Measurements from ENCODE around the gene LIG3. TPM values are rescaled to one million over a fixed set of nuclear protein-coding genes. Genes with fewer than 3 reads are reported as not detected.

The LIG3 gene
- total and polyA plus RNA-seq, 2 of the 4 experiments (the other 2 are of a cell fraction) = 36.4 to 41.9 TPM

GRCh38 chr17:35052241-35052610 is 71.9 kb downstream of the LIG3 start:
- Histone ChIP-seq H3K9ac (ENCODE audit: low read depth, low read length) (no peak overlapping the region), H2BK15ac (ENCODE audit: low read depth, low read length) (no peak overlapping the region), H3K27me3 (ENCODE audit: control insufficient read depth, insufficient read depth, low read length) (no peaks in the 10 kb centered on the region), H3K14ac (replicated peaks; ENCODE audit: low read depth, low read length) (no peak overlapping the region), H2AFZ (replicated peaks; ENCODE audit: low read length, poor library complexity) (no peak overlapping the region), H2AK5ac (ENCODE audit: low read depth, low read length) (no peak overlapping the region), H4K8ac (ENCODE audit: low read depth in 2 of 2, low read length in 2 of 2) (no peak overlapping the region; a peak in 1 of 4 replicates), H3K56ac (ENCODE audit: extremely low read depth, insufficient read depth, low read length) (no peak overlapping the region), H3K36me3 (ENCODE audit: control insufficient read depth, insufficient read depth, low read length) (no peaks in the 10 kb centered on the region), H3K18ac (ENCODE audit: low read depth, low read length) (no peak overlapping the region), H2BK5ac (ENCODE audit: low read depth, low read length, poor library complexity, severe bottlenecking) (no peak overlapping the region), H3K9me1 (ENCODE audit: insufficient read depth, low read length) (peaks cover 3% of the 10 kb centered on the region; the same call in 1 of the 2 replicates), H4K91ac (ENCODE audit: insufficient read depth, low read depth, low read length) (no peak overlapping the region), H4K20me1 (ENCODE audit: insufficient read depth, low read length) (peaks cover 19% of the 10 kb centered on the region; the same call in 1 of the 2 replicates), H3K23ac (ENCODE audit: low read depth, low read length) (no peak overlapping the region), H2BK20ac (ENCODE audit: low read depth, low read length) (no peak overlapping the region), H3K27ac (ENCODE audit: insufficient read depth, low read length) (no peak overlapping the region), H2AK9ac (replicated peaks; ENCODE audit: low read depth, low read length, poor library complexity) (no peak overlapping the region), H2BK120ac (ENCODE audit: low read depth, low read length) (no peak overlapping the region), H3K79me1 (ENCODE audit: low read depth in 1 of 2, low read length in 2 of 2) (peaks cover 21 to 65% of the 10 kb centered on the region in 2 experiments), H4K5ac (ENCODE audit: low read depth, low read length) (no peak overlapping the region), H3K4ac (ENCODE audit: low read depth, low read length) (no peak overlapping the region), H3K4me2 (ENCODE audit: low read depth, low read length) (no peak overlapping the region), H3K4me1 (ENCODE audit: control insufficient read depth, insufficient read depth, low read length) (peaks cover 6% of the 10 kb centered on the region; the same call in 1 of the 2 replicates), H3K9me3 (ENCODE audit: control insufficient read depth, insufficient read depth, low read length) (no peaks in the 10 kb centered on the region), H3K4me3 (ENCODE audit: insufficient read depth, low read depth, low read length) (no peak overlapping the region)
- dilution Hi-C loops (cut with HindIII; ENCODE audit: low sequenced_read_pairs, unreplicated experiment) (no loop called here), in situ Hi-C loops (cut with MboI; ENCODE audit: low sequenced_read_pairs) (no loop called here), intact Hi-C loops (cut with micrococcal nuclease) (no loop called here)
- ChIA-PET POLR2A (ENCODE audit: unreplicated experiment) (no interaction called here), CTCF (interaction anchor here (1.1 kb wide), 1 partner anchor 34 kb away, joined by 3 read pairs; no protein-coding TSS in a partner anchor)
- TF ChIP-seq USF2 (IDR thresholded peaks at IDR 0.05; ENCODE audit: low read depth, low read length) (0 out of 2 replicates have a peak, but pooled peaks have one; percentile 18), CTCF (conservative IDR thresholded peaks at IDR 0.05; ENCODE audit: low read depth, low read length) (no peak), BHLHE40 (IDR thresholded peaks at IDR 0.05; ENCODE audit: low read depth, low read length) (peak; percentile 50; the same call in 1 of the 2 replicates)
- DNase-seq (peak; percentile 77), ATAC-seq (ENCODE audit: low read depth) (peak; percentile 56)
- BruUV-seq (replicated peaks) = no TSS peak
